Neural crest cell (in vitro differentiated cells): Measurements from ENCODE around the gene KLHDC9. TPM values are rescaled to one million over a fixed set of nuclear protein-coding genes. Genes with fewer than 3 reads are reported as not detected.
A peak's percentile ranks its signal among the peaks of the same experiment; 100 is the strongest.

Experiments used
- DNase-seq: peaks from one replicate; pipeline ENCODE4 v3.0.0; 2021; ENCODE audit warnings: low read depth, mixed read lengths, low spot score
- H3K27ac Mint-ChIP-seq: one replicate; pipeline ENCODE4 v1.8.0; 2021; ENCODE audit warnings: mild to moderate bottlenecking, mixed read lengths; ENCODE audit not compliant: unreplicated experiment
- H3K27me3 Mint-ChIP-seq: 2 replicates; pipeline ENCODE4 v1.8.0; 2021; ENCODE audit warnings: low read depth, mild to moderate bottlenecking, mixed read lengths
- H3K36me3 Mint-ChIP-seq: 2 replicates; pipeline ENCODE4 v1.8.0; 2021; ENCODE audit warnings: low read depth, mild to moderate bottlenecking, mixed read lengths
- H3K4me1 Mint-ChIP-seq: 2 replicates; pipeline ENCODE4 v1.8.0; 2021; ENCODE audit warnings: mixed read lengths
- H3K4me3 Mint-ChIP-seq: one replicate; pipeline ENCODE4 v1.8.0; 2021; ENCODE audit warnings: mild to moderate bottlenecking, mixed read lengths
- H3K9me3 Mint-ChIP-seq: 2 replicates; pipeline ENCODE4 v1.8.0; 2021; ENCODE audit warnings: mixed read lengths
- CTCF ChIP-seq: fragments of 200-600 bp; sonication (generic); conservative IDR thresholded peaks from 2 replicates; pipeline ENCODE4 v1.5.0; 2021; ENCODE audit warnings: antibody characterized with exemption, mild to moderate bottlenecking
- total RNA-seq: library from RNA; stranded (reverse); gene quantifications from 2 replicates; pipeline ENCODE4 v1.2.1, GENCODE V29; 2021

The KLHDC9 gene
- total RNA-seq, 1 donor from 2014 or later: 9.1 TPM

GRCh38 chr1:161137881-161138280 is 39.7 kb downstream of the KLHDC9 start:
- Mint-ChIP-seq H3K36me3 (peaks cover 2% of the 10 kb centered on the region), H3K4me3 (no peak overlapping the region), H3K9me3 (no peaks in the 10 kb centered on the region), H3K4me1 (no peaks in the 10 kb centered on the region), H3K27me3 (no peaks in the 10 kb centered on the region), H3K27ac (no peak overlapping the region)
- DNase-seq: no peak
- TF ChIP-seq CTCF: no peak

- no peaks in the 10 kb centered on the region for H3K27me3 Mint-ChIP-seq
- no peak for DNase-seq
- H3K27ac Mint-ChIP-seq: no peak overlapping the region
- no peaks in the 10 kb centered on the region for H3K9me3 Mint-ChIP-seq
- peaks cover 2% of the 10 kb centered on the region for H3K36me3 Mint-ChIP-seq
- TF ChIP-seq CTCF: no peak
- H3K4me3 Mint-ChIP-seq: peak overlapping the region; percentile 65
- no peaks in the 10 kb centered on the region for H3K4me1 Mint-ChIP-seq
These were observed 40.3 kb downstream of the KLHDC9 start for GRCh38 chr1:161138431-161138830.

GRCh38 chr1:161139766-161140165 is 41.6 kb downstream of the KLHDC9 start:
- Mint-ChIP-seq H3K27me3 (no peaks in the 10 kb centered on the region), H3K36me3 (peaks cover 2% of the 10 kb centered on the region), H3K4me1 (no peaks in the 10 kb centered on the region), H3K9me3 (no peaks in the 10 kb centered on the region), H3K4me3 (no peak overlapping the region), H3K27ac (no peak overlapping the region)
- peak; percentile 72 for TF ChIP-seq CTCF
- DNase-seq: peak; percentile 41

GRCh38 chr1:161140755-161141400 is 42.7 kb downstream of the KLHDC9 start:
- Mint-ChIP-seq H3K27me3 (no peaks in the 10 kb centered on the region), H3K36me3 (no peaks in the 10 kb centered on the region), H3K27ac (no peak overlapping the region), H3K4me1 (no peaks in the 10 kb centered on the region), H3K9me3 (no peaks in the 10 kb centered on the region), H3K4me3 (no peak overlapping the region)
- TF ChIP-seq CTCF: no peak
- DNase-seq: no peak

GRCh38 chr1:161145832-161146231 is 47.7 kb downstream of the KLHDC9 start:
- no peak overlapping the region for H3K4me3 Mint-ChIP-seq
- H3K27ac Mint-ChIP-seq: no peak overlapping the region
- H3K4me1 Mint-ChIP-seq: peaks cover 5% of the 10 kb centered on the region
- no peak for DNase-seq
- H3K27me3 Mint-ChIP-seq: no peaks in the 10 kb centered on the region
- no peak for TF ChIP-seq CTCF
- H3K36me3 Mint-ChIP-seq: no peaks in the 10 kb centered on the region
- H3K9me3 Mint-ChIP-seq: no peaks in the 10 kb centered on the region

Other genes with a start within 250 kb of the KLHDC9 start
- gene CD244, start 235.5 kb upstream of the KLHDC9 start, total RNA-seq: not detected in 2 replicates
- not detected in 2 replicates for gene ITLN1, start 213.2 kb upstream of the KLHDC9 start, total RNA-seq
- 0.35 TPM in 1 of 2 replicates, not detected in the other for gene ITLN2, start 143.6 kb upstream of the KLHDC9 start, total RNA-seq
- 3.5 and 6.4 TPM in 2 replicates for gene F11R, start 77.2 kb upstream of the KLHDC9 start, total RNA-seq
- gene TSTD1, start 59.4 kb upstream of the KLHDC9 start, total RNA-seq: 6.7 and 7.2 TPM in 2 replicates
- gene USF1, start 52.4 kb upstream of the KLHDC9 start, total RNA-seq: 87.7 and 89.5 TPM in 2 replicates
- not detected in 2 replicates for gene ARHGAP30, start 28.5 kb upstream of the KLHDC9 start, total RNA-seq
- gene NECTIN4, start 8.8 kb upstream of the KLHDC9 start, total RNA-seq: not detected in 2 replicates
- 90.0 and 99.5 TPM in 2 replicates for gene PFDN2, start 19.7 kb downstream of the KLHDC9 start, total RNA-seq
- 48.6 and 53.9 TPM in 2 replicates for gene NIT1, start 19.7 kb downstream of the KLHDC9 start, total RNA-seq
- gene DEDD, start 34.3 kb downstream of the KLHDC9 start, total RNA-seq: 35.1 and 36.2 TPM in 2 replicates
- gene UFC1, start 55.6 kb downstream of the KLHDC9 start, total RNA-seq: 77.2 and 80.9 TPM in 2 replicates
- 41.6 and 45.2 TPM in 2 replicates for gene USP21, start 61.1 kb downstream of the KLHDC9 start, total RNA-seq
- gene PPOX, start 68.1 kb downstream of the KLHDC9 start, total RNA-seq: 48.3 and 48.6 TPM in 2 replicates
- 50.6 and 53.2 TPM in 2 replicates for gene B4GALT3, start 79.1 kb downstream of the KLHDC9 start, total RNA-seq
- 4.6 and 4.8 TPM in 2 replicates for gene ADAMTS4, start 100.7 kb downstream of the KLHDC9 start, total RNA-seq
- gene NDUFS2, start 104.0 kb downstream of the KLHDC9 start, total RNA-seq: 106 and 108 TPM in 2 replicates
- gene FCER1G, start 116.9 kb downstream of the KLHDC9 start, total RNA-seq: 0.93 and 1.6 TPM in 2 replicates
- gene APOA2, start 125.3 kb downstream of the KLHDC9 start, total RNA-seq: not detected in 2 replicates
- gene TOMM40L, start 127.7 kb downstream of the KLHDC9 start, total RNA-seq: 17.2 and 17.9 TPM in 2 replicates
- gene NR1I3, start 139.8 kb downstream of the KLHDC9 start, total RNA-seq: not detected in 2 replicates
- 0.16 and 0.20 TPM in 2 replicates for gene PCP4L1, start 160.4 kb downstream of the KLHDC9 start, total RNA-seq
- 50.2 and 51.3 TPM in 2 replicates for gene MPZ, start 211.6 kb downstream of the KLHDC9 start, total RNA-seq
- gene SDHC, start 216.0 kb downstream of the KLHDC9 start, total RNA-seq: 193 and 200 TPM in 2 replicates